Vagina (tissue), 2 donors: Measurements from ENCODE around the gene ZNF263. TPM values are rescaled to one million over a fixed set of nuclear protein-coding genes. Genes with fewer than 3 reads are reported as not detected.

Experiments
- DNase-seq, 2 donors: peaks; one replicate each; pipeline ENCODE4 v3.0.0-alpha.2; 2017; ENCODE audit errors: extremely low spot score in 2 of 2
- H3K27ac ChIP-seq: fragments of 200-600 bp; sonication (generic); one replicate; pipeline ENCODE4 v1.5.1; 2019
- H3K27me3 ChIP-seq: fragments of 200-600 bp; sonication (generic); one replicate; pipeline ENCODE4 v1.5.1; 2019
- H3K36me3 ChIP-seq, 2 donors: fragments of 200-600 bp; sonication (generic); one replicate each; pipeline ENCODE4 v1.5.1; 2017 to 2019
- H3K4me1 ChIP-seq: fragments of 200-600 bp; sonication (generic); one replicate; pipeline ENCODE4 v1.5.1; 2019
- H3K4me3 ChIP-seq, 2 donors: fragments of 200-600 bp; sonication (generic); 1 replicate in 1 of 2; 2 replicates in 1 of 2; pipeline ENCODE4 v1.5.1; 2016 to 2019
- H3K9me3 ChIP-seq: fragments of 200-600 bp; sonication (generic); one replicate; pipeline ENCODE4 v1.5.1; 2019
- POLR2A ChIP-seq, 2 donors: fragments of 450-650 bp; IDR thresholded peaks; one replicate each; pipeline ENCODE4 v1.6.1; 2017; ENCODE audit warnings: antibody characterized with exemption in 2 of 2, mild to moderate bottlenecking in 2 of 2, moderate library complexity in 2 of 2
- POLR2AphosphoS5 ChIP-seq, 2 donors: sonication (generic); formaldehyde crosslinking; IDR thresholded peaks; one replicate each; pipeline ENCODE4 v1.9.0; 2017; ENCODE audit warnings: antibody characterized with exemption in 2 of 2, mild to moderate bottlenecking in 2 of 2, low read depth in 1 of 2; ENCODE audit not compliant: insufficient read depth in 1 of 2
- intact Hi-C: fragments of 100-400 bp; cut with DNase I; formaldehyde crosslinking; loops from one replicate; pipeline ENCODE4 v1.15.1; 2023
- total RNA-seq: library from RNA; depleted of rRNA; stranded (reverse); fragments of >200 nt; gene quantifications from one replicate; pipeline ENCODE4 v1.2.3, GENCODE V29; 2016
- TF ChIP-seq, protein P1 (sequence below), 3 experiments: fragments of 450-650 bp in 2 of 3; fragments of 200-600 bp in 1 of 3; sonication (generic) in 1 of 3; IDR thresholded peaks; one replicate each; pipeline ENCODE4 v1.5.1; 2017 to 2019; ENCODE audit warnings: antibody characterized with exemption in 3 of 3, mild to moderate bottlenecking in 2 of 3, moderate library complexity in 2 of 3

The ZNF263 gene
- total RNA-seq, 1 donor from 2014 or later: 29.7 TPM

DNA sequence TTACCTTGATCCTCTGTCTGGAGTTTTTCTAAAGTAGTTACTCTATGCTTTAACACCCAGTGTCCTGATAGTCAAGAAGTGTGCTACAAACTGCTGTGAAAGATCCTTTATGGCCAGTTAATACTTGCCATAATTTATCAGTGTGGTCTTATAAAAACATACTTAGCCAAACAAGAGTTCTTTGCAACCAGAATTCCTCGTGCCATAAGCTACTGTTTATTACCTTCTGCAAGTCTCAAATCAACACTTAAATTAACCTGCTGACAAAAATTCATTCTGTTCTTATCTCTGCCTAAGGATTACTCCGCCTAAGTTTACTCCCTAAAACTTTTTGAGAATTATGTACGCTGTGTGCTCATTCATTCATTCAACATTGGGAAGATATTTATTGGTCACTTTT lies 44.8 kb downstream of the ZNF263 start:
- H3K27me3 ChIP-seq: no peaks in the 10 kb centered on the region
- peaks cover 11% of the 10 kb centered on the region for H3K9me3 ChIP-seq
- no peak for DNase-seq
- TF ChIP-seq POLR2A (IDR thresholded peaks at IDR 0.05): no peak
- TF ChIP-seq POLR2AphosphoS5 (IDR thresholded peaks at IDR 0.05; ENCODE audit: insufficient read depth in 1 of 2, low read depth in 1 of 2): no peak
- TF ChIP-seq, protein P1, sequence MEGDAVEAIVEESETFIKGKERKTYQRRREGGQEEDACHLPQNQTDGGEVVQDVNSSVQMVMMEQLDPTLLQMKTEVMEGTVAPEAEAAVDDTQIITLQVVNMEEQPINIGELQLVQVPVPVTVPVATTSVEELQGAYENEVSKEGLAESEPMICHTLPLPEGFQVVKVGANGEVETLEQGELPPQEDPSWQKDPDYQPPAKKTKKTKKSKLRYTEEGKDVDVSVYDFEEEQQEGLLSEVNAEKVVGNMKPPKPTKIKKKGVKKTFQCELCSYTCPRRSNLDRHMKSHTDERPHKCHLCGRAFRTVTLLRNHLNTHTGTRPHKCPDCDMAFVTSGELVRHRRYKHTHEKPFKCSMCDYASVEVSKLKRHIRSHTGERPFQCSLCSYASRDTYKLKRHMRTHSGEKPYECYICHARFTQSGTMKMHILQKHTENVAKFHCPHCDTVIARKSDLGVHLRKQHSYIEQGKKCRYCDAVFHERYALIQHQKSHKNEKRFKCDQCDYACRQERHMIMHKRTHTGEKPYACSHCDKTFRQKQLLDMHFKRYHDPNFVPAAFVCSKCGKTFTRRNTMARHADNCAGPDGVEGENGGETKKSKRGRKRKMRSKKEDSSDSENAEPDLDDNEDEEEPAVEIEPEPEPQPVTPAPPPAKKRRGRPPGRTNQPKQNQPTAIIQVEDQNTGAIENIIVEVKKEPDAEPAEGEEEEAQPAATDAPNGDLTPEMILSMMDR (IDR thresholded peaks at IDR 0.05): no peak
- no peak overlapping the region for H3K4me3 ChIP-seq
- intact Hi-C loops: no loop called here
- H3K4me1 ChIP-seq: no peaks in the 10 kb centered on the region
- no peaks in the 10 kb centered on the region for H3K36me3 ChIP-seq
- no peak overlapping the region for H3K27ac ChIP-seq

DNA sequence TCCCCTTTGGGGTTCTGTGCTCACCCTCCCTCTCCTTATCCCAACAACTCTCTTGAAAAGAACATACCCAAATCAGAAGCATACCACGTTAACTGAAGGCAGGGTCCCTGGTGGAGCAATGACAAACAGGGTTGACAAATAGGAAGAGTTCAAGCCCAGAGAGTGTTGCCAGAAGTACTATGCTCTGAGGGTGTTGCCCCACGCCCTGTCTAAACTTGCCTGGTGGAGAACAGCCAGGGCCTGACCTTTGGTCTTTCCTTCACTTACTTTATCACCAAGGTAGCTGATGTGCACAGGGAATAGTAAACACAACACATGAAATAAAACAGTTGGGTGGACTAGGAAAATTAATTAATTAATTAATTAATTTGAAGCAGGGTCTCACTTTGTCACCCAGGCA lies 45.4 kb downstream of the ZNF263 start:
- intact Hi-C loops: no loop called here
- Histone ChIP-seq H3K27me3 (no peaks in the 10 kb centered on the region), H3K4me1 (no peaks in the 10 kb centered on the region), H3K27ac (no peak overlapping the region), H3K4me3 (no peak overlapping the region), H3K36me3 (no peaks in the 10 kb centered on the region), H3K9me3 (peaks cover 6% of the 10 kb centered on the region)
- DNase-seq: no peak
- TF ChIP-seq POLR2A (IDR thresholded peaks at IDR 0.05) (no peak), POLR2AphosphoS5 (IDR thresholded peaks at IDR 0.05; ENCODE audit: insufficient read depth in 1 of 2, low read depth in 1 of 2) (no peak)
- TF ChIP-seq, protein P1 (IDR thresholded peaks at IDR 0.05): no peak

Other genes with a start within 250 kb of the ZNF263 start
- gene BICDL2, start 246.5 kb upstream of the ZNF263 start, total RNA-seq: 52.5 TPM
- 0.25 TPM for gene MMP25, start 236.9 kb upstream of the ZNF263 start, total RNA-seq
- gene IL32, start 217.9 kb upstream of the ZNF263 start, total RNA-seq: 13.0 TPM
- gene ZSCAN10, start 184.2 kb upstream of the ZNF263 start, total RNA-seq: not detected
- 14.2 TPM for gene ZNF205, start 170.9 kb upstream of the ZNF263 start, total RNA-seq
- gene ZNF213, start 148.5 kb upstream of the ZNF263 start, total RNA-seq: 7.6 TPM
- gene OR1F1, start 95.3 kb upstream of the ZNF263 start, total RNA-seq: not detected
- 5.2 TPM for gene ZNF200, start 48.3 kb upstream of the ZNF263 start, total RNA-seq
- 1.5 TPM for gene MEFV, start 26.9 kb upstream of the ZNF263 start, total RNA-seq
- gene TIGD7, start 21.9 kb downstream of the ZNF263 start, total RNA-seq: 2.2 TPM
- gene ZNF75A, start 22.0 kb downstream of the ZNF263 start, total RNA-seq: 24.6 TPM
- 0.74 TPM for gene OR2C1, start 72.4 kb downstream of the ZNF263 start, total RNA-seq
- gene ZSCAN32, start 117.5 kb downstream of the ZNF263 start, total RNA-seq: 19.6 TPM
- 14.0 TPM for gene ZNF174, start 117.7 kb downstream of the ZNF263 start, total RNA-seq
- gene ZNF597, start 160.0 kb downstream of the ZNF263 start, total RNA-seq: 2.0 TPM
- 58.4 TPM for gene NAA60, start 160.2 kb downstream of the ZNF263 start, total RNA-seq
- not detected for gene C16orf90, start 212.0 kb downstream of the ZNF263 start, total RNA-seq
- gene CLUAP1, start 217.5 kb downstream of the ZNF263 start, total RNA-seq: 22.8 TPM